Measurements from ENCODE around the gene ARMC8. TPM values are rescaled to one million over a fixed set of nuclear protein-coding genes. Genes with fewer than 3 reads are reported as not detected.
A peak's percentile ranks its signal among the peaks of the same experiment; 100 is the strongest.

ARMC8 gene
- total and polyA plus RNA-seq, 5 donors from 2014 or later: 47.2 to 98.1 (median 54.7) TPM

GRCh38 chr3:138249636-138250035 lies 62.5 kb downstream of the ARMC8 start:
- Mint-ChIP-seq H3K36me3 (peaks cover 34% of the 10 kb centered on the region), H3K4me3 (no peak overlapping the region), H3K9me3 (no peaks in the 10 kb centered on the region), H3K4me1 (peaks cover 0 to 1% (median 0%) of the 10 kb centered on the region in 4 donors), H3K27me3 (no peaks in the 10 kb centered on the region), H3K27ac (no peak overlapping the region)
- peaks cover 29% of the 10 kb centered on the region for H3K36me3 ChIP-seq (ENCODE audit: control insufficient read depth, insufficient read depth, low read length)
- no peak overlapping the region for H3K4me3 ChIP-seq (ENCODE audit: low read depth, low read length)
- no peaks in the 10 kb centered on the region for H3K4me1 ChIP-seq (ENCODE audit: control insufficient read depth, insufficient read depth, low read length, poor library complexity, severe bottlenecking)
- no peaks in the 10 kb centered on the region for H3K9me3 ChIP-seq (ENCODE audit: control insufficient read depth in 2 of 2, low read length in 2 of 2)
- no peak overlapping the region for H3K27ac ChIP-seq (ENCODE audit: insufficient read depth, low read length, poor library complexity, severe bottlenecking)
- ATAC-seq (ENCODE audit: low read depth in 2 of 2) (no peak), DNase-seq (no peak)
- H3K27me3 ChIP-seq (ENCODE audit: control insufficient read depth, insufficient read depth, low read length): no peaks in the 10 kb centered on the region

DNA sequence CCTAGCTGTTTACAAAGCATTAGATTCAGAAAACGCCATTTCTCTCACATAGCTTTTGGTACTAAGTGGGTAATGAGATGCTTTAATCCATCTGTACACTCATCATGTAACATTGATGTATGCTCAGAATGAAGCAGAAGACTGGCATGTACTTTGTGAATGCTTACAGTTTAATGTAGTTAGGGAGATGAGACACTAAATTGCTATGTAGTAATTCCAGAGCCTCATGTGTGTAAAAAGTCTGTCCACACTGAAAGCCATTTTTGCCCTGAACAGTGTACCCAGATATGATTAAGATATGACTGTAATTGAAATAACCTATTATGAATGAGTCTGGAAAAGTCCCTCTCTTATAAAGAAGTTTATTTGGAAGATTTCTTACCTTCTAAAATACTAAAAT lies 66.5 kb downstream of the ARMC8 start:
- no peak overlapping the region for H3K4me3 ChIP-seq (ENCODE audit: low read depth, low read length)
- DNase-seq (no peak), ATAC-seq (ENCODE audit: low read depth in 2 of 2) (no peak)
- no peaks in the 10 kb centered on the region for H3K27me3 Mint-ChIP-seq
- no peaks in the 10 kb centered on the region for H3K9me3 Mint-ChIP-seq
- no peak overlapping the region for H3K4me3 Mint-ChIP-seq
- peaks cover 21% of the 10 kb centered on the region for H3K36me3 Mint-ChIP-seq
- H3K36me3 ChIP-seq (ENCODE audit: control insufficient read depth, insufficient read depth, low read length): peaks cover 6% of the 10 kb centered on the region
- H3K27ac Mint-ChIP-seq: no peak overlapping the region
- no peak overlapping the region for H3K27ac ChIP-seq (ENCODE audit: insufficient read depth, low read length, poor library complexity, severe bottlenecking)
- no peaks in the 10 kb centered on the region for H3K9me3 ChIP-seq (ENCODE audit: control insufficient read depth in 2 of 2, low read length in 2 of 2)
- H3K4me1 Mint-ChIP-seq: peaks cover 0 to 2% (median 0%) of the 10 kb centered on the region in 4 donors
- H3K27me3 ChIP-seq (ENCODE audit: control insufficient read depth, insufficient read depth, low read length): no peaks in the 10 kb centered on the region
- H3K4me1 ChIP-seq (ENCODE audit: control insufficient read depth, insufficient read depth, low read length, poor library complexity, severe bottlenecking): no peaks in the 10 kb centered on the region

- H3K36me3 ChIP-seq (ENCODE audit: control insufficient read depth, insufficient read depth, low read length): peaks cover 7% of the 10 kb centered on the region
- H3K4me3 Mint-ChIP-seq: no peak overlapping the region
- no peak overlapping the region for H3K4me3 ChIP-seq (ENCODE audit: low read depth, low read length)
- no peaks in the 10 kb centered on the region for H3K9me3 ChIP-seq (ENCODE audit: control insufficient read depth in 2 of 2, low read length in 2 of 2)
- H3K27ac ChIP-seq (ENCODE audit: insufficient read depth, low read length, poor library complexity, severe bottlenecking): no peak overlapping the region
- H3K27me3 ChIP-seq (ENCODE audit: control insufficient read depth, insufficient read depth, low read length): no peaks in the 10 kb centered on the region
- H3K27me3 Mint-ChIP-seq: no peaks in the 10 kb centered on the region
- H3K27ac Mint-ChIP-seq: no peak overlapping the region
- H3K9me3 Mint-ChIP-seq: no peaks in the 10 kb centered on the region
- H3K4me1 Mint-ChIP-seq: peaks cover 0 to 2% (median 0%) of the 10 kb centered on the region in 4 donors
- peaks cover 22% of the 10 kb centered on the region for H3K36me3 Mint-ChIP-seq
- DNase-seq: no peak
- no peak for ATAC-seq (ENCODE audit: low read depth in 2 of 2)
- H3K4me1 ChIP-seq (ENCODE audit: control insufficient read depth, insufficient read depth, low read length, poor library complexity, severe bottlenecking): no peaks in the 10 kb centered on the region
Observed at GRCh38 chr3:138254216-138254615, 67.1 kb downstream of the ARMC8 start.

GRCh38 chr3:138256022-138256421 lies 68.9 kb downstream of the ARMC8 start:
- H3K4me3 ChIP-seq (ENCODE audit: low read depth, low read length): no peak overlapping the region
- no peak overlapping the region for H3K27ac ChIP-seq (ENCODE audit: insufficient read depth, low read length, poor library complexity, severe bottlenecking)
- Mint-ChIP-seq H3K4me3 (no peak overlapping the region), H3K27ac (no peak overlapping the region), H3K9me3 (no peaks in the 10 kb centered on the region), H3K36me3 (peaks cover 29% of the 10 kb centered on the region), H3K27me3 (no peaks in the 10 kb centered on the region), H3K4me1 (peaks cover 0 to 2% (median 0%) of the 10 kb centered on the region in 4 donors)
- DNase-seq (no peak), ATAC-seq (ENCODE audit: low read depth in 2 of 2) (no peak)
- H3K36me3 ChIP-seq (ENCODE audit: control insufficient read depth, insufficient read depth, low read length): peaks cover 10% of the 10 kb centered on the region
- H3K4me1 ChIP-seq (ENCODE audit: control insufficient read depth, insufficient read depth, low read length, poor library complexity, severe bottlenecking): no peaks in the 10 kb centered on the region
- H3K9me3 ChIP-seq (ENCODE audit: control insufficient read depth in 2 of 2, low read length in 2 of 2): no peaks in the 10 kb centered on the region
- H3K27me3 ChIP-seq (ENCODE audit: control insufficient read depth, insufficient read depth, low read length): no peaks in the 10 kb centered on the region

DNA sequence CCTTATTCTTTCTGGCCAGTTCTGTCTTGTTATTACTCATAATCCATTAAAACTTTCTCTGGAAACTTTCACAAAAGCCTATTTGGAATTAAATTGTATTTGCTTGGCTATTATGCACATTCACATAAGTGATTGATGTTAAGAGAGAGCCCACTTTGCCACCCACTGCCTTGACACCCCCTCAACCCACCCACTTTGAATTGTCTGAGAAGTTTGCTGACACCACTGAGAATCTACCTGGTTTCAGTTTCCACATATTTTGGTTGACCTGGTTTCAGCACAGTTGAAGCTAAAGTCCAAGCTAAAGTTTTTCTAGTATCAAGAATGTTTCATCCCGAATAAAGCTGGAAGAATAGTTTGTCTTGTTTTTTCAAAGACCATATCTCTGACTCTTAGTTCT lies 70.9 kb downstream of the ARMC8 start:
- Mint-ChIP-seq H3K4me1 (peaks cover 0 to 5% (median 2%) of the 10 kb centered on the region in 4 donors), H3K27ac (no peak overlapping the region), H3K4me3 (no peak overlapping the region), H3K9me3 (no peaks in the 10 kb centered on the region), H3K36me3 (peaks cover 34% of the 10 kb centered on the region), H3K27me3 (no peaks in the 10 kb centered on the region)
- Histone ChIP-seq H3K4me3 (ENCODE audit: low read depth, low read length) (no peak overlapping the region), H3K36me3 (ENCODE audit: control insufficient read depth, insufficient read depth, low read length) (peaks cover 13% of the 10 kb centered on the region), H3K27ac (ENCODE audit: insufficient read depth, low read length, poor library complexity, severe bottlenecking) (no peak overlapping the region), H3K9me3 (ENCODE audit: control insufficient read depth in 2 of 2, low read length in 2 of 2) (no peaks in the 10 kb centered on the region), H3K4me1 (ENCODE audit: control insufficient read depth, insufficient read depth, low read length, poor library complexity, severe bottlenecking) (no peaks in the 10 kb centered on the region), H3K27me3 (ENCODE audit: control insufficient read depth, insufficient read depth, low read length) (no peaks in the 10 kb centered on the region)
- no peak for ATAC-seq (ENCODE audit: low read depth in 2 of 2)
- no peak for DNase-seq

- Mint-ChIP-seq H3K27me3 (no peaks in the 10 kb centered on the region), H3K4me3 (no peak overlapping the region), H3K4me1 (peaks cover 0 to 5% (median 2%) of the 10 kb centered on the region in 4 donors), H3K36me3 (peaks cover 43% of the 10 kb centered on the region), H3K27ac (no peak overlapping the region), H3K9me3 (no peaks in the 10 kb centered on the region)
- H3K4me3 ChIP-seq (ENCODE audit: low read depth, low read length): no peak overlapping the region
- H3K27ac ChIP-seq (ENCODE audit: insufficient read depth, low read length, poor library complexity, severe bottlenecking): no peak overlapping the region
- no peaks in the 10 kb centered on the region for H3K27me3 ChIP-seq (ENCODE audit: control insufficient read depth, insufficient read depth, low read length)
- H3K4me1 ChIP-seq (ENCODE audit: control insufficient read depth, insufficient read depth, low read length, poor library complexity, severe bottlenecking): no peaks in the 10 kb centered on the region
- no peak for DNase-seq
- H3K36me3 ChIP-seq (ENCODE audit: control insufficient read depth, insufficient read depth, low read length): peaks cover 17% of the 10 kb centered on the region
- no peaks in the 10 kb centered on the region for H3K9me3 ChIP-seq (ENCODE audit: control insufficient read depth in 2 of 2, low read length in 2 of 2)
- no peak for ATAC-seq (ENCODE audit: low read depth in 2 of 2)
Observed at GRCh38 chr3:138259126-138259525, 72.0 kb downstream of the ARMC8 start.

GRCh38 chr3:138260611-138261010 lies 73.5 kb downstream of the ARMC8 start:
- peaks cover 46% of the 10 kb centered on the region for H3K36me3 Mint-ChIP-seq
- no peak overlapping the region for H3K4me3 Mint-ChIP-seq
- H3K27me3 ChIP-seq (ENCODE audit: control insufficient read depth, insufficient read depth, low read length): no peaks in the 10 kb centered on the region
- H3K27ac Mint-ChIP-seq: peak overlapping the region in 1 of 3 donors; percentile 19
- peaks cover 26% of the 10 kb centered on the region for H3K36me3 ChIP-seq (ENCODE audit: control insufficient read depth, insufficient read depth, low read length)
- H3K4me1 Mint-ChIP-seq: peaks cover 0 to 5% (median 3%) of the 10 kb centered on the region in 4 donors
- no peaks in the 10 kb centered on the region for H3K9me3 Mint-ChIP-seq
- H3K27me3 Mint-ChIP-seq: no peaks in the 10 kb centered on the region
- no peak overlapping the region for H3K4me3 ChIP-seq (ENCODE audit: low read depth, low read length)
- DNase-seq (no peak), ATAC-seq (ENCODE audit: low read depth in 2 of 2) (no peak)
- no peaks in the 10 kb centered on the region for H3K9me3 ChIP-seq (ENCODE audit: control insufficient read depth in 2 of 2, low read length in 2 of 2)
- H3K27ac ChIP-seq (ENCODE audit: insufficient read depth, low read length, poor library complexity, severe bottlenecking): no peak overlapping the region
- no peaks in the 10 kb centered on the region for H3K4me1 ChIP-seq (ENCODE audit: control insufficient read depth, insufficient read depth, low read length, poor library complexity, severe bottlenecking)

DNA sequence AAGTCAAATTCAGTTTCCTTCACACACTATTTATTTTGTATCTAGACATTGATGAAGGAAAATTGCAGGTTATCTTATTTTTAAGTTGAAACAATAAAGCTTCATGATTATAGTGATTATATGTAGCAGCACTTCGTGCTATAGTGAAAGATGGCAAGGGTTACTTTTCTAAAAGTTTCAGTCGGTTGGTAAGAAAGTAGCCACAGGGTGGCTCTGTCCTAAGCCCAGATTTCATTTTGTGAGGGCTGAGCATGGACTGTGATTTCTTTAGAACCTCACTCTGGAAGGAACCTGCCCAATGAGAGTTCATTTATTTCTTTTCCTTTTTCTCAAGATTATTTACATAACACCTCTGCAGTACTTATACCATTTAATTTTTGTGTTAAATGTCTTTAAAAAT lies 76.0 kb downstream of the ARMC8 start:
- Mint-ChIP-seq H3K27ac (peak overlapping the region in 1 of 3 donors; percentile 47), H3K36me3 (peaks cover 47% of the 10 kb centered on the region), H3K27me3 (no peaks in the 10 kb centered on the region), H3K4me3 (no peak overlapping the region), H3K9me3 (peaks cover 0 to 1% (median 0%) of the 10 kb centered on the region in 7 donors), H3K4me1 (peaks cover 0 to 6% (median 3%) of the 10 kb centered on the region in 4 donors)
- ATAC-seq (ENCODE audit: low read depth in 2 of 2) (no peak), DNase-seq (no peak)
- Histone ChIP-seq H3K9me3 (ENCODE audit: control insufficient read depth in 2 of 2, low read length in 2 of 2) (no peaks in the 10 kb centered on the region), H3K27ac (ENCODE audit: insufficient read depth, low read length, poor library complexity, severe bottlenecking) (no peak overlapping the region), H3K4me3 (ENCODE audit: low read depth, low read length) (no peak overlapping the region), H3K36me3 (ENCODE audit: control insufficient read depth, insufficient read depth, low read length) (peaks cover 31% of the 10 kb centered on the region), H3K4me1 (ENCODE audit: control insufficient read depth, insufficient read depth, low read length, poor library complexity, severe bottlenecking) (no peaks in the 10 kb centered on the region), H3K27me3 (ENCODE audit: control insufficient read depth, insufficient read depth, low read length) (no peaks in the 10 kb centered on the region)
